Liver (tissue), 3 donors: ENCODE measurements around the gene TFAP2D.

Experiments
- CTCF ChIP-seq: fragments of 150-350 bp; IDR thresholded peaks from 2 replicates; pipeline ENCODE4 v1.5.1; 2017; ENCODE audit warnings: improper control_type of control experiment, low read depth, low read length; ENCODE audit not compliant: missing input control
- GABPA ChIP-seq, 2 donors: IDR thresholded peaks in 1 of 2; conservative IDR thresholded peaks in 1 of 2; 2 replicates each; pipeline ENCODE4 v1.6.1; 2016; ENCODE audit warnings: antibody characterized with exemption in 2 of 2, mild to moderate bottlenecking in 1 of 2, moderate library complexity in 1 of 2
- RAD21 ChIP-seq, 2 donors: IDR thresholded peaks; 2 replicates each; pipeline ENCODE4 v1.6.1; 2016; ENCODE audit warnings: antibody characterized with exemption in 2 of 2, mild to moderate bottlenecking in 2 of 2
- donor health status: healthy.
- donor health status: healthy.

- no peak for TF ChIP-seq CTCF
- no peak for TF ChIP-seq RAD21 (IDR thresholded peaks at IDR 0.05)
- no peak for TF ChIP-seq GABPA (IDR thresholded peaks at IDR 0.05 in 1 of 2, conservative IDR thresholded peaks at IDR 0.05 in 1 of 2)
These were observed 47.2 kb upstream of the TFAP2D start for GRCh38 chr6:50666089-50666488.
